Measurements from ENCODE around the gene TBX2. TPM values are rescaled to one million over a fixed set of nuclear protein-coding genes. Genes with fewer than 3 reads are reported as not detected.
"Not testable (repeated sequence)": the region's sequence is repeated elsewhere in the genome, so short reads cannot be mapped to it uniquely, and the experiment has no call there.

The TBX2 gene
- total and polyA plus RNA-seq, 2 experiments from 2014 or later, result 212 to 228 TPM

DNA sequence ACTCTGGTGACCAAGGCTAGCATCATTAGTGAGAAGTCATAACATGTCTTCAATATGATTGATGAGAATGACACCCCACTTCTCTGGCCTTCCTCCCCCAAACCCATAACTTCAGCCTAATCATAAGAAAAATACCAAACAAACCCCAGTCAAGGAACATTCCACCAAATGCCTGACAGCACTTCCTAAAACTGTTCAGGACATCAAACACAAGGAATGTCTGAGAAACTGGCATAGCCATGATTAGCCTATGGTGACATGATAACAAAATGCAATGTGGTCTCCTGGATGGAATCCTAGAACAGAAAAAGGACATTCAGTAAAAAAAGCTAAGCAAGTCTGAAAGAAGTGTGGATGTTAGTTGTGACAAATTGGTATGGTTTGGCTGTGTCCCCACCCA is 27.9 kb downstream of the TBX2 start:
- Histone ChIP-seq H3K4me1 (ENCODE audit: low read depth) (no peaks in the 10 kb centered on the region), H3K9me3 (ENCODE audit: low read depth) (no peaks in the 10 kb centered on the region), H3K4me3 (no peak overlapping the region), H3K36me3 (no peaks in the 10 kb centered on the region), H3K27me3 (peaks cover 23% of the 10 kb centered on the region), H3K27ac (no peak overlapping the region)
- DNase-seq (ENCODE audit: low read depth in 1 of 2, low spot score in 1 of 2), result no peak
- TF ChIP-seq, protein P1, sequence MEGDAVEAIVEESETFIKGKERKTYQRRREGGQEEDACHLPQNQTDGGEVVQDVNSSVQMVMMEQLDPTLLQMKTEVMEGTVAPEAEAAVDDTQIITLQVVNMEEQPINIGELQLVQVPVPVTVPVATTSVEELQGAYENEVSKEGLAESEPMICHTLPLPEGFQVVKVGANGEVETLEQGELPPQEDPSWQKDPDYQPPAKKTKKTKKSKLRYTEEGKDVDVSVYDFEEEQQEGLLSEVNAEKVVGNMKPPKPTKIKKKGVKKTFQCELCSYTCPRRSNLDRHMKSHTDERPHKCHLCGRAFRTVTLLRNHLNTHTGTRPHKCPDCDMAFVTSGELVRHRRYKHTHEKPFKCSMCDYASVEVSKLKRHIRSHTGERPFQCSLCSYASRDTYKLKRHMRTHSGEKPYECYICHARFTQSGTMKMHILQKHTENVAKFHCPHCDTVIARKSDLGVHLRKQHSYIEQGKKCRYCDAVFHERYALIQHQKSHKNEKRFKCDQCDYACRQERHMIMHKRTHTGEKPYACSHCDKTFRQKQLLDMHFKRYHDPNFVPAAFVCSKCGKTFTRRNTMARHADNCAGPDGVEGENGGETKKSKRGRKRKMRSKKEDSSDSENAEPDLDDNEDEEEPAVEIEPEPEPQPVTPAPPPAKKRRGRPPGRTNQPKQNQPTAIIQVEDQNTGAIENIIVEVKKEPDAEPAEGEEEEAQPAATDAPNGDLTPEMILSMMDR (IDR thresholded peaks at IDR 0.05; ENCODE audit: low read depth, low read length), result no peak

DNA sequence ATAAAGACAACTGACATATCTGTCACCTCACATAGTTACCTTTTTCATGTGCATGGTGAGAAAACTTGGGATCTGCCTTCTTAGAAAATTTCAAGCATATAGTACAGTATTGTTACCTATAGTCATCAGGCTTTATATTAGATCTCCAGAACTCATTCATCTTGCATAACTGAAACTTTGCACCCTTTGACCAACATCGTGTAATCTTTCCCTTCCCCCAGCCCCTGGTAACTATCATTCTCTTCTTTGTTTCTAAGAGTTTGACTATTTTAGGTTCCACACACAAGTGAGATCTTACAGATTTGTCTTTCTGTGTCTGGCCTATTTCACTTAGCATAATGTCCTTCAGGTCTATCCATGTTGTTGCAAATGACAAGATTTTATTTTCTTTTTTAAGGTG is 29.6 kb downstream of the TBX2 start:
- Histone ChIP-seq H3K27me3 (peaks cover 6% of the 10 kb centered on the region), H3K9me3 (ENCODE audit: low read depth) (no peaks in the 10 kb centered on the region)
- TF ChIP-seq, protein P1 (IDR thresholded peaks at IDR 0.05; ENCODE audit: low read depth, low read length), result no peak

DNA sequence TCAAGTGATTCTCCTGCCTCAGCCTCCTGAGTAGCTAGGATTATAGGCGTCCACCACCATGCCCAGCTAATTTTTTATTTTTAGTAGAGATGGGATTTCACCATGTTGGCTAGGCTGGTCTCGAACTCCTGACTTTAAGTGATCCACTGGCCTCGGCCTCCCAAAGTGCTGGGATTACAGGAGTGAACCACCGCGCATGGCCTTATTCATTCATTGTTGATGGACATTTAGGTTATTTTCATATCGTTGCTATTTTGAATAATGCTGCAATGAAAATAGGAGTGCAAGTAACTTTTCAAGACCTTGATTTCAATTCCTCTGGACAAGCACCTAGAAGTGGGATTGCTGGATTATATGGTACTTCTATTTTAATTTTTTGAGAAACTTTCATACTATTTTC is 30.2 kb downstream of the TBX2 start:
- not testable (repeated sequence) for H3K9me3 ChIP-seq (ENCODE audit: low read depth); H3K4me1 ChIP-seq (ENCODE audit: low read depth); DNase-seq (ENCODE audit: low read depth in 1 of 2, low spot score in 1 of 2); H3K4me3 ChIP-seq; H3K36me3 ChIP-seq; H3K27me3 ChIP-seq; H3K27ac ChIP-seq

More for the DNA sequence above, 29.6 kb downstream of the TBX2 start:
- DNase-seq (ENCODE audit: low read depth in 1 of 2, low spot score in 1 of 2), result no peak
- Histone ChIP-seq H3K4me1 (ENCODE audit: low read depth) (no peaks in the 10 kb centered on the region), H3K4me3 (no peak overlapping the region), H3K27ac (no peak overlapping the region), H3K36me3 (no peaks in the 10 kb centered on the region)

DNA sequence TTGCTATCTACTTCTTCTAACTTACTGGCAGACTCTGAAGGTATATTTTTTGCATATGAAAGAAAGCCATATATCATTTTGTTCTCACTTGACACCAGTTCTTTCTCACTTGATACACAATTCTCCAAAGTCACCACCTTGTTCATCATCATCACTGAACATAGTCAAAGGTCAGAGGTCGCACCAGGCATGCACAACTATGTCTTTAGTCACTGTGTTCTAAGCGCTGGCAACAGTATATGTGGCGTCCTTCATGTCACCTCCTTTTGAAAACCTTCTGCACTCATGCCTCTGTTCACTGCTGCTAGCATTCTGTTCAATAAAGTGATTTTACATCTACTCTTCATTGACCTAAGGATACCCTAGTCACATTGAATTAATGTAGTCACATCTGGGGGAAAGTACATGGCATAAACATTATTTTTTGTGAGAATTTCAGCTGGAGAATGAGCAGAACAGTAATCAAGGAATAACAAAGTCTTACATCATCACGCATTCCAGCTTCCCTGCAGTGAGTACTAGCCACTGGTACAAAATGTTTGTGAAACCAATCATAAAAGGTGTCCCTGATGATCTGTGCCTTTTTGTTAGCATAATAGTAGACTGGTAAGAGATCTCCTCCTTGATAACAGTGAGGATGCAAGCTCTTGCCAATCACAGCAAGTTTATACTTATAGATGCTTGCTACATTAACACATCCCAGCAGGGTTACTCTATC is 32.1 kb downstream of the TBX2 start:
- H3K4me1 ChIP-seq (ENCODE audit: low read depth), result no peaks in the 10 kb centered on the region
- H3K27me3 ChIP-seq, result no peaks in the 10 kb centered on the region
- H3K4me3 ChIP-seq, result no peak overlapping the region
- no peaks in the 10 kb centered on the region for H3K9me3 ChIP-seq (ENCODE audit: low read depth)
- TF ChIP-seq, protein P1 (IDR thresholded peaks at IDR 0.05; ENCODE audit: low read depth, low read length), result no peak
- no peaks in the 10 kb centered on the region for H3K36me3 ChIP-seq
- DNase-seq (ENCODE audit: low read depth in 1 of 2, low spot score in 1 of 2), result no peak
- H3K27ac ChIP-seq, result no peak overlapping the region

DNA sequence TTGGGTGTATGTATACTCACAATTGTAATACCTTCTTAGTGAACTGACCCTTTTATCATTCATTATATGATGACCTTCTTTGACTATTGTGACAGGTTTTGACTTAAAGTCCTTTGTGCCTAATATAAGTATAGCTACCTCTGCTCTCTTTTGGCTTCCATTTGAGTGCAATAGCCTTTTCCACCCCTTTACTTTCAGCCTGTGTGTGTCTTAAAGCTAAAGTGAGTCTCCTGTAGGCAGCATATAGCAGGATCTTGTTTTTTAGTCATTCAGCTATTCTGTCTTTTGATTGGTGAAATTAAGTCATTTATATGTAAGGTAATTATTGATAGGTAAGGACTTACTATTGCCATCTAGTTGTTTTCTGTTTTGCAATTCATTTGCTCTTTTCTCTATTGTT is 36.6 kb downstream of the TBX2 start:
- H3K4me3 ChIP-seq, result no peak overlapping the region
- no peaks in the 10 kb centered on the region for H3K27me3 ChIP-seq
- no peak overlapping the region for H3K27ac ChIP-seq
- no peak for DNase-seq (ENCODE audit: low read depth in 1 of 2, low spot score in 1 of 2)
- TF ChIP-seq, protein P1 (IDR thresholded peaks at IDR 0.05; ENCODE audit: low read depth, low read length), result no peak
- H3K36me3 ChIP-seq, result no peaks in the 10 kb centered on the region
- H3K9me3 ChIP-seq (ENCODE audit: low read depth), result no peaks in the 10 kb centered on the region
- no peaks in the 10 kb centered on the region for H3K4me1 ChIP-seq (ENCODE audit: low read depth)

DNA sequence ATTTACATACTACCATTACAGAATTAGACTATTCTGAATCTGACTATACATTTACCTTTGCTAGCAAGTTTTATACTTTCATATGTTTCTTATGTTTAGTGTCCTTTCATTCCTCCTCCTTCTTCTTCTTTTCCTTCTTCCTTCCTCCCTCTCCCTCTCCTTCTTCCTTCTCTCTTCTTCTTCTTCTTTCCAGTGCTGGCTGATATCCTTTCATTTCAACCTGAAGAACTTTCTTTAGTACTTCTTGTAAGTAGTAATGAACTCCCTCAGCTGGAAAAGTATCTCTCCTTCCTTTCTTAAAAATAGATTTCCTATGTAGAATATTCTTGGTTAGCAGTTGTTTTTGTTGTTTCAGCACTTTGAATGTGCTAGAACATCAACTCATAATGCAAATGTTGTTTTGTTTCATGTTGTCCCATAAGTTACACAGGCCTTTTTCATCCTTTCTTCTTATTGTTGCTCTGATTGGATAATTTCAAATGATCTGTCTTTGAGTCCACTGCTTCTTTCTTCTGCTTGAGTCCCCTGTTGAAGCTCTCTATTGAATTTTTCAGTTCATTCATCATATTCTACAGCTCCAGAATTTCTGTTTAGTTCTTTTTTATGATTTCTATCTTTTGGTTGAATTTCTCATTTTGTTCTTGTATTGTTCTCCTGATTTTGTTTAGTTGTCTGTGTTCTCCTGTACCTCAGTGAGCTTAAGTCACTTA is 37.5 kb downstream of the TBX2 start:
- H3K9me3 ChIP-seq (ENCODE audit: low read depth), result no peaks in the 10 kb centered on the region
- TF ChIP-seq, protein P1 (IDR thresholded peaks at IDR 0.05; ENCODE audit: low read depth, low read length), result no peak
- H3K4me3 ChIP-seq, result no peak overlapping the region
- no peak for DNase-seq (ENCODE audit: low read depth in 1 of 2, low spot score in 1 of 2)
- no peak overlapping the region for H3K27ac ChIP-seq
- no peaks in the 10 kb centered on the region for H3K27me3 ChIP-seq
- H3K4me1 ChIP-seq (ENCODE audit: low read depth), result no peaks in the 10 kb centered on the region
- H3K36me3 ChIP-seq, result no peaks in the 10 kb centered on the region

Data from cardiac muscle cell (in vitro differentiated cells and primary cell).